Neural cell (in vitro differentiated cells): ENCODE results near the gene FRMD4B. TPM values are rescaled to one million over a fixed set of nuclear protein-coding genes. Genes with fewer than 3 reads are reported as not detected.

Experiments used
- H2AFZ ChIP-seq: fragments of 200-600, 300-800 bp; sonication (generic), shearing (Covaris generic); 2 replicates; pipeline ENCODE4 v1.6.0; 2014; ENCODE audit warnings: low read depth, mild to moderate bottlenecking, antibody characterized with exemption, low read length, moderate library complexity
- H3F3A ChIP-seq: fragments of 200-600 bp; shearing (Covaris generic); 2 replicates; pipeline ENCODE4 v1.6.1; 2016; ENCODE audit warnings: mild to moderate bottlenecking, moderate library complexity, mixed read lengths, antibody characterized with exemption, low read length; ENCODE audit not compliant: insufficient read depth, poor library complexity, severe bottlenecking
- H3K27ac ChIP-seq: fragments of 200-600, 300-800 bp; sonication (generic), shearing (Covaris generic); 2 replicates; pipeline ENCODE4 v1.5.1; 2014; ENCODE audit warnings: mild to moderate bottlenecking, low read length, moderate library complexity
- H3K27me3 ChIP-seq: fragments of 300-800, 200-600 bp; sonication (generic), shearing (Covaris generic); 2 replicates; pipeline ENCODE4 v1.6.0; 2014; ENCODE audit warnings: mild to moderate bottlenecking, low read depth, low read length, moderate library complexity; ENCODE audit not compliant: insufficient read depth
- H3K36me3 ChIP-seq: fragments of 300-800, 200-600 bp; sonication (generic), shearing (Covaris generic); 2 replicates; pipeline ENCODE4 v1.5.1; 2014; ENCODE audit warnings: mild to moderate bottlenecking, antibody characterized with exemption, low read length, moderate library complexity; ENCODE audit not compliant: insufficient read depth
- H3K4me2 ChIP-seq: fragments of 300-800, 200-600 bp; sonication (generic), shearing (Covaris generic); 2 replicates; pipeline ENCODE4 v1.6.0; 2014; ENCODE audit warnings: mild to moderate bottlenecking, low read length
- H3K4me3 ChIP-seq: fragments of 300-800, 200-600 bp; sonication (generic), shearing (Covaris generic); 2 replicates; pipeline ENCODE4 v1.5.1; 2014; ENCODE audit warnings: mild to moderate bottlenecking, low read length, moderate library complexity
- H3K79me2 ChIP-seq: fragments of 200-600 bp; shearing (Covaris generic); replicated peaks from 2 replicates; pipeline ENCODE4 v1.6.0; 2014; ENCODE audit warnings: mild to moderate bottlenecking, low read length, moderate library complexity; ENCODE audit not compliant: insufficient read depth
- H3K9ac ChIP-seq: fragments of 300-800, 200-600 bp; sonication (generic), shearing (Covaris generic); 2 replicates; pipeline ENCODE4 v1.6.1; 2016; ENCODE audit warnings: mild to moderate bottlenecking, low read length, mixed read lengths
- H3K9me2 ChIP-seq: fragments of 200-600 bp; shearing (Covaris generic); 2 replicates; pipeline ENCODE4 v1.6.1; 2016; ENCODE audit warnings: mild to moderate bottlenecking, low read length, mixed read lengths; ENCODE audit not compliant: insufficient read depth
- H3K9me3 ChIP-seq: fragments of 200-600, 300-800 bp; sonication (generic), shearing (Covaris generic); 2 replicates; pipeline ENCODE4 v1.6.1; 2016; ENCODE audit warnings: mild to moderate bottlenecking, mixed run types, low read length, moderate library complexity, mixed read lengths
- H4K20me1 ChIP-seq: fragments of 200-600 bp; shearing (Covaris generic); 2 replicates; pipeline ENCODE4 v1.6.1; 2016; ENCODE audit warnings: mild to moderate bottlenecking, mixed run types; ENCODE audit not compliant: insufficient read depth
- CTCF ChIP-seq: fragments of 450-650 bp; IDR thresholded peaks from 2 replicates; pipeline ENCODE4 v1.5.1; 2014; ENCODE audit warnings: antibody characterized with exemption, mild to moderate bottlenecking, moderate library complexity; ENCODE audit not compliant: poor library complexity, severe bottlenecking
- MXI1 ChIP-seq: fragments of 450-650 bp; conservative IDR thresholded peaks from 2 replicates; pipeline ENCODE4 v1.6.1; 2014; ENCODE audit warnings: antibody characterized with exemption, mild to moderate bottlenecking; ENCODE audit not compliant: poor library complexity, severe bottlenecking
- POLR2AphosphoS5 ChIP-seq: IDR thresholded peaks from 2 replicates; pipeline ENCODE4 v1.6.1; 2012
- RAD21 ChIP-seq: fragments of 450-650 bp; conservative IDR thresholded peaks from 2 replicates; pipeline ENCODE4 v1.6.1; 2014; ENCODE audit warnings: antibody characterized with exemption, mild to moderate bottlenecking, moderate library complexity
- REST ChIP-seq: IDR thresholded peaks from 2 replicates; pipeline ENCODE4 v1.6.1; 2012; ENCODE audit warnings: borderline replicate concordance
- TAF1 ChIP-seq: IDR thresholded peaks from 2 replicates; pipeline ENCODE4 v1.6.1; 2012; ENCODE audit warnings: low read depth
- polyA plus RNA-seq: library from polyadenylated mRNA; depleted of rRNA; stranded (reverse); fragments of >200 nt; gene quantifications from 2 replicates; pipeline ENCODE4 v1.2.3, GENCODE V29; 2014

FRMD4B gene
- polyA plus RNA-seq, 1 donor from 2014 or later: 6.2 TPM

DNA sequence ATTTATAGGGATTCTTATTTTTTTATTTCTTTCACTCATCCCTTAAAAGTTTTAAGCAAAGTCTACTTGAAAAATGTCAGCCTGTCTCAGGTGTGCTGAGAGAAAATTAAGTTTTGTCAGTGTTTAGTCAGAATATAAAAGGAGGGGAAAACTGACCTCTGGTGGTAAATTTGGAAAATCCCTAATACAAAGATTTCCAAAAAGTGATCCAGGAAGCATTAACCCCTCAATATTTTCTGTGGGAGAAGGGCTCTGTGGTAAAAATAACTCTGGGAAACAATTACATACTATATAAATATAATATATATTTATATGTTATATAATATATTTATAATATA, 41.0 kb upstream of the FRMD4B start:
- H3K27ac ChIP-seq: no peak overlapping the region

DNA sequence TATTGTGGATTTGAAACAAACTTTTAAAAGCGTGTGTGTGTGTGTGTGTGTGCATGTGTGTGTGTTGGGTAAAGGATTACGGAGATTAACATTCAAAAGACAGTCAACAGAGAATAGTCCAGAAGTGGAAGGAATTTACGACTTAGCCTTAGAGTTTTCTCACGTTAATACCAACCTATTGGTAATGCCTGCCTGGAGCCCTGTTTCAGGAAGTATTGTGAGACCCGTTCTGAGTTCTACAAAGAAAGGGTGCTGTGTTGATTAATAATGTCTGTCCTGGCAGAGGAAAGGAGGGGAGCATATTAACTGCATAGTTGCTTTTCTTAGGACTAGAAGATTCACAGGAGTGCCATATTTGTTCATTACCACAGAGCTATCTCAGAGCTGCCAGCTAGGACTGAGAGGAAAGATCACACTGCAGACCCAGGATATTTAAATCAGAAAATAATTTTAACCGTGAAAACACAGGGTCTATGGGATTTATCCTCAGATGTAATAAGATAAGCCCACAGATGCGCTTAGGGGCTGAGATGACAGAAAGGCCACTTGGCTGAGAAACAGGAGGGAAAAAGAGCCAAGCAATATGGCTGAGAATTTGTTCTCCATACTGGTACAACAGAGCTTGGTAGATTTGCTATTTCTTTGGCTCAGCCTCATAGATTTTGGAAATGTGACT, 40.5 kb upstream of the FRMD4B start:
- H3K9me3 ChIP-seq: no peaks in the 10 kb centered on the region
- H2AFZ ChIP-seq: no peak overlapping the region
- TF ChIP-seq RAD21 (no peak), POLR2AphosphoS5 (no peak), REST (no peak), MXI1 (no peak), TAF1 (no peak), CTCF (no peak)
- H3F3A ChIP-seq: no peaks in the 10 kb centered on the region
- H3K9me2 ChIP-seq: no peaks in the 10 kb centered on the region
- no peak overlapping the region for H3K4me3 ChIP-seq
- no peaks in the 10 kb centered on the region for H3K27me3 ChIP-seq
- no peaks in the 10 kb centered on the region for H3K36me3 ChIP-seq
- H3K79me2 ChIP-seq: no peaks in the 10 kb centered on the region
- H3K4me2 ChIP-seq: no peak overlapping the region
- no peak overlapping the region for H3K27ac ChIP-seq
- no peak overlapping the region for H3K9ac ChIP-seq
- H4K20me1 ChIP-seq: no peaks in the 10 kb centered on the region

More for the DNA sequence above, 41.0 kb upstream of the FRMD4B start:
- Histone ChIP-seq H3K9me2 (no peaks in the 10 kb centered on the region), H4K20me1 (no peaks in the 10 kb centered on the region), H3F3A (no peaks in the 10 kb centered on the region), H3K27me3 (no peaks in the 10 kb centered on the region), H3K9ac (no peak overlapping the region), H3K4me2 (no peak overlapping the region), H2AFZ (no peak overlapping the region), H3K36me3 (no peaks in the 10 kb centered on the region), H3K79me2 (no peaks in the 10 kb centered on the region), H3K4me3 (no peak overlapping the region), H3K9me3 (no peaks in the 10 kb centered on the region)
- no peak for TF ChIP-seq RAD21

DNA sequence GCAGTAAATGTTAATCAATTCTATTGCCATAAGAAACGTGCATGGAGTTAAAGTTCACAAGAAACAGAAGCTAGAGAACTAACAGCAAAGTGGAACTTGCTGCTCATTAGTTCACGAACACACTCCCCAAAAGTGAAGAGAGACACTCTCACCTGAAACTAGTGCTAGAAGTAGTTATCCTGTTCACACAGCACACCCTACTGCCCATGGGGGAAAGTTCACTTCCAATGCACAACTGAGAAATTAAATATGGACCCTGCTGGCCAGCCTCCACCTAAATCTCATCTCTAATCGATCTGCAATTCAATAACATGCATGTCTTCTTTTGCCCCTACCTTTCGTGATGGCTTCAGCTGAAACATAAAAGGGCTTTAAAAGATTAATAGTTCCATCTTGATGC, 39.4 kb upstream of the FRMD4B start:
- Histone ChIP-seq H3K9me3 (no peaks in the 10 kb centered on the region), H3K9ac (no peak overlapping the region), H3K4me2 (no peak overlapping the region), H3K27me3 (no peaks in the 10 kb centered on the region), H3K36me3 (no peaks in the 10 kb centered on the region), H3K4me3 (no peak overlapping the region), H3F3A (no peaks in the 10 kb centered on the region), H3K27ac (no peak overlapping the region), H3K9me2 (no peaks in the 10 kb centered on the region), H2AFZ (no peak overlapping the region), H3K79me2 (no peaks in the 10 kb centered on the region), H4K20me1 (no peaks in the 10 kb centered on the region)
- TF ChIP-seq REST: no peak
- no peak for TF ChIP-seq MXI1
- peak; percentile 18 for TF ChIP-seq RAD21
- TF ChIP-seq CTCF: peak; percentile 37
